RWPE1 (cell line): Measurements from ENCODE around the gene ITGA6.

ENCODE experiments used
- CTCF ChIA-PET: fragments of 350-600 bp; sonication (Branson Sonifier 250); formaldehyde crosslinking; extraction: SDS; loops from one replicate; lab custom pipeline; 2021; lab: Yijun Ruan, JAX
- POLR2A ChIA-PET: fragments of 400-600 bp; formaldehyde crosslinking; extraction: SDS; loops from one replicate; lab custom pipeline; 2020; ENCODE audit warnings: antibody characterized with exemption; ENCODE audit not compliant: low non-redundant PET; lab: Yijun Ruan, JAX
- DNase-seq: peaks from one replicate; pipeline ENCODE4 v3.0.0; 2012; ENCODE audit warnings: low spot score
- H3K27ac ChIP-seq: fragments of 450-650 bp; 2 replicates; pipeline ENCODE4 v1.5.1; 2017
- CTCF ChIP-seq: fragments of 450-650 bp; conservative IDR thresholded peaks from 2 replicates; pipeline ENCODE4 v1.5.1; 2017; ENCODE audit warnings: low read depth, mild to moderate bottlenecking

The ITGA6 gene

GRCh38 chr2:172412984-172413492, 14.3 kb upstream of the ITGA6 start:
- H3K27ac ChIP-seq, result no peak overlapping the region
- POLR2A ChIA-PET, result no interaction called here
- CTCF ChIA-PET, result no interaction called here
- TF ChIP-seq CTCF, result no peak
- no peak for DNase-seq

GRCh38 chr2:172415157-172415864, 12.1 kb upstream of the ITGA6 start:
- TF ChIP-seq CTCF, result no peak
- POLR2A ChIA-PET, result no interaction called here
- DNase-seq, result no peak
- CTCF ChIA-PET, result no interaction called here
- no peak overlapping the region for H3K27ac ChIP-seq

- no peak overlapping the region for H3K27ac ChIP-seq
- no peak for DNase-seq
- TF ChIP-seq CTCF, result no peak
- ChIA-PET CTCF (no interaction called here), POLR2A (no interaction called here)
These were observed 11.6 kb upstream of the ITGA6 start for GRCh38 chr2:172415865-172416183.

GRCh38 chr2:172416447-172417058, 10.8 kb upstream of the ITGA6 start:
- DNase-seq, result no peak
- no peak overlapping the region for H3K27ac ChIP-seq
- POLR2A ChIA-PET, result no interaction called here
- CTCF ChIA-PET, result no interaction called here
- no peak for TF ChIP-seq CTCF

- DNase-seq, result no peak
- POLR2A ChIA-PET, result no interaction called here
- CTCF ChIA-PET, result no interaction called here
- H3K27ac ChIP-seq, result no peak overlapping the region
- no peak for TF ChIP-seq CTCF
These were observed 7.2 kb upstream of the ITGA6 start for GRCh38 chr2:172420216-172420615.

GRCh38 chr2:172423160-172423559, 4.2 kb upstream of the ITGA6 start:
- no peak overlapping the region for H3K27ac ChIP-seq
- POLR2A ChIA-PET, result no interaction called here
- no peak for DNase-seq
- TF ChIP-seq CTCF, result no peak
- CTCF ChIA-PET, result no interaction called here
